ENCODE results near the gene NACAD.

- TF ChIP-seq, protein P1, sequence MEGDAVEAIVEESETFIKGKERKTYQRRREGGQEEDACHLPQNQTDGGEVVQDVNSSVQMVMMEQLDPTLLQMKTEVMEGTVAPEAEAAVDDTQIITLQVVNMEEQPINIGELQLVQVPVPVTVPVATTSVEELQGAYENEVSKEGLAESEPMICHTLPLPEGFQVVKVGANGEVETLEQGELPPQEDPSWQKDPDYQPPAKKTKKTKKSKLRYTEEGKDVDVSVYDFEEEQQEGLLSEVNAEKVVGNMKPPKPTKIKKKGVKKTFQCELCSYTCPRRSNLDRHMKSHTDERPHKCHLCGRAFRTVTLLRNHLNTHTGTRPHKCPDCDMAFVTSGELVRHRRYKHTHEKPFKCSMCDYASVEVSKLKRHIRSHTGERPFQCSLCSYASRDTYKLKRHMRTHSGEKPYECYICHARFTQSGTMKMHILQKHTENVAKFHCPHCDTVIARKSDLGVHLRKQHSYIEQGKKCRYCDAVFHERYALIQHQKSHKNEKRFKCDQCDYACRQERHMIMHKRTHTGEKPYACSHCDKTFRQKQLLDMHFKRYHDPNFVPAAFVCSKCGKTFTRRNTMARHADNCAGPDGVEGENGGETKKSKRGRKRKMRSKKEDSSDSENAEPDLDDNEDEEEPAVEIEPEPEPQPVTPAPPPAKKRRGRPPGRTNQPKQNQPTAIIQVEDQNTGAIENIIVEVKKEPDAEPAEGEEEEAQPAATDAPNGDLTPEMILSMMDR (IDR thresholded peaks at IDR 0.05), result no peak
- TF ChIP-seq POLR2A (IDR thresholded peaks at IDR 0.05), result no peak
Observed at GRCh38 chr7:45119550-45119949, 30.8 kb upstream of the NACAD start.

All from Peyer's patch (tissue), 4 donors.